K562 (cell line): ENCODE results near the gene BMS1. TPM values are rescaled to one million over a fixed set of nuclear protein-coding genes. Genes with fewer than 3 reads are reported as not detected.
A peak's percentile ranks its signal among the peaks of the same experiment; 100 is the strongest.

Experiments
- ATAC-seq: fragments of 200-7000 bp; cut with Tn5 transposase; 3 replicates; pipeline ENCODE4 v1.9.1; 2020; ENCODE audit warnings: moderate library complexity
- BruUV-seq: library from RNA; stranded (reverse); fragments of 400-500 nt; replicated peaks from 2 replicates; lab custom pipeline; 2021; lab: Mats Ljungman, UMichigan
- CTCF ChIA-PET: fragments of 300-600 bp; formaldehyde crosslinking; extraction: SDS; loops from one replicate; lab custom pipeline; 2021; ENCODE audit warnings: low intra/inter-chr PET ratio; lab: Yijun Ruan, JAX
- POLR2A ChIA-PET: fragments of 300-600, 350-650 bp; sonication (Branson Sonifier 250); formaldehyde crosslinking; extraction: SDS; loops from one replicate; lab custom pipeline; 2021; ENCODE audit warnings: antibody characterized with exemption, inconsistent platforms; lab: Yijun Ruan, JAX
- DNase-seq, 4 experiments: peaks; one replicate each; pipeline versions ENCODE4 v3.0.0 to v3.0.0-alpha.2; 2011 to 2018; ENCODE audit warnings: low spot score in 3 of 4, mixed read lengths in 3 of 4; ENCODE audit errors: extremely low read depth in 1 of 4
- FAIRE-seq: peaks from 2 replicates; lab custom pipeline; 2011; peaks lifted over from hg19 to GRCh38; lab: Jason Lieb, UNC
- H2AFZ ChIP-seq: 2 replicates; pipeline ENCODE4 v1.6.0; 2011; ENCODE audit warnings: low read depth, low read length, control low read depth, inconsistent platforms
- H3K27ac ChIP-seq: fragments of 200-600 bp; 3 replicates; pipeline ENCODE4 v1.8.0; 2011; ENCODE audit warnings: low read depth, mild to moderate bottlenecking, control low read depth, inconsistent platforms, low read length, moderate library complexity, mixed read lengths; ENCODE audit errors: extremely low read depth
- H3K27me3 ChIP-seq, 2 experiments: fragments of 300-600 bp in 1 of 2; 2 replicates in 1 of 2; 3 replicates in 1 of 2; pipeline versions ENCODE4 v1.6.0 to v1.8.0; 2011; ENCODE audit warnings: inconsistent platforms in 2 of 2, low read length in 2 of 2, mild to moderate bottlenecking in 1 of 2, mixed read lengths in 1 of 2, moderate library complexity in 1 of 2; ENCODE audit not compliant: control insufficient read depth in 2 of 2, insufficient read depth in 2 of 2
- H3K36me3 ChIP-seq: fragments of 300-600 bp; 3 replicates; pipeline ENCODE4 v1.8.0; 2011; ENCODE audit warnings: mild to moderate bottlenecking, low read length, inconsistent platforms; ENCODE audit not compliant: control insufficient read depth, insufficient read depth
- H3K4me1 ChIP-seq, 2 experiments: fragments of 200-600 bp in 1 of 2; replicated peaks in 1 of 2; 2 replicates in 1 of 2; 3 replicates in 1 of 2; pipeline versions ENCODE4 v1.5.1 to v1.8.0; 2011; ENCODE audit warnings: inconsistent platforms in 2 of 2, low read length in 2 of 2, mild to moderate bottlenecking in 1 of 2, mixed read lengths in 1 of 2, moderate library complexity in 1 of 2; ENCODE audit not compliant: control insufficient read depth in 2 of 2, insufficient read depth in 2 of 2
- H3K4me2 ChIP-seq: 2 replicates; pipeline ENCODE4 v1.6.1; 2011; ENCODE audit warnings: low read length, control low read depth, inconsistent platforms, mixed read lengths; ENCODE audit not compliant: insufficient read depth
- H3K4me3 ChIP-seq: fragments of 200-600 bp; sonication (generic), shearing (Covaris generic); 2 replicates; pipeline ENCODE4 v1.5.1; 2016; ENCODE audit warnings: control low read depth, inconsistent platforms
- H3K79me2 ChIP-seq: fragments of 200-600 bp; 3 replicates; pipeline ENCODE4 v1.8.0; 2011; ENCODE audit warnings: low read length, inconsistent platforms; ENCODE audit not compliant: control insufficient read depth, insufficient read depth
- H3K9ac ChIP-seq, 2 experiments: 2 replicates each; pipeline versions ENCODE4 v1.6.0 to v1.6.1; 2011; ENCODE audit warnings: low read depth in 2 of 2, low read length in 2 of 2, control low read depth in 1 of 2, inconsistent platforms in 1 of 2, mild to moderate bottlenecking in 1 of 2, mixed read lengths in 1 of 2; ENCODE audit not compliant: insufficient read depth in 1 of 2
- H3K9me1 ChIP-seq: one replicate; pipeline ENCODE4 v1.6.0; 2011; ENCODE audit warnings: inconsistent platforms, mild to moderate bottlenecking, low read length, moderate library complexity; ENCODE audit not compliant: control insufficient read depth, insufficient read depth
- H3K9me3 ChIP-seq: replicated peaks from 2 replicates; pipeline ENCODE4 v1.5.1; 2011; ENCODE audit warnings: low read depth, low read length, inconsistent platforms; ENCODE audit not compliant: control insufficient read depth, insufficient read depth
- H4K20me1 ChIP-seq: replicated peaks from 2 replicates; pipeline ENCODE4 v1.6.1; 2011; ENCODE audit warnings: low read length, inconsistent platforms, mixed read lengths; ENCODE audit not compliant: control insufficient read depth, insufficient read depth
- ATF6 ChIP-seq: sonication (generic); formaldehyde crosslinking; IDR thresholded peaks from 2 replicates; pipeline ENCODE4 v1.4.0; 2020; ENCODE audit warnings: mild to moderate bottlenecking, missing genetic modification reagents
- BRF2 ChIP-seq: IDR thresholded peaks from 3 replicates; pipeline ENCODE4 v1.6.1; 2011; ENCODE audit warnings: borderline replicate concordance, mild to moderate bottlenecking; ENCODE audit not compliant: insufficient read length, insufficient read depth
- GMEB1 ChIP-seq: fragments of 250-450 bp; sonication (Bioruptor Pico); IDR thresholded peaks from 2 replicates; pipeline ENCODE4 v1.4.0; 2020; ENCODE audit warnings: mild to moderate bottlenecking
- HMGN3 ChIP-seq: IDR thresholded peaks from 2 replicates; pipeline ENCODE4 v1.6.1; 2011; ENCODE audit warnings: borderline replicate concordance, low read depth, mild to moderate bottlenecking, mixed read lengths, low read length; ENCODE audit not compliant: insufficient read length; ENCODE audit errors: extremely low read depth
- HNRNPUL1 ChIP-seq: fragments of 200-400 bp; formaldehyde crosslinking; IDR thresholded peaks from 2 replicates; pipeline ENCODE4 v1.6.1; 2017; ENCODE audit warnings: low read length
- KLF13 ChIP-seq: fragments of 450-650 bp; IDR thresholded peaks from 2 replicates; pipeline ENCODE4 v1.6.1; 2016; ENCODE audit warnings: missing genetic modification characterization, low read depth, mild to moderate bottlenecking, missing compliant biosample characterization, moderate library complexity, borderline replicate concordance
- MTA2 ChIP-seq: fragments of 450-650 bp; IDR thresholded peaks from 2 replicates; pipeline ENCODE4 v1.6.1; 2016; ENCODE audit warnings: low read depth
- NBN ChIP-seq: fragments of 450-650 bp; IDR thresholded peaks from 2 replicates; pipeline ENCODE4 v1.6.1; 2016; ENCODE audit warnings: low read depth, mild to moderate bottlenecking
- NR3C1 ChIP-seq: sonication (generic); formaldehyde crosslinking; IDR thresholded peaks from 2 replicates; pipeline ENCODE4 v1.8.1; 2022; ENCODE audit warnings: missing genetic modification reagents
- PHF20 ChIP-seq: fragments of 450-650 bp; IDR thresholded peaks from 2 replicates; pipeline ENCODE4 v1.6.1; 2018; ENCODE audit not compliant: partially characterized antibody
- RAD21 ChIP-seq, 2 experiments: fragments of 250-450 bp in 1 of 2; fragments of 450-650 bp in 1 of 2; sonication (Bioruptor Pico) in 1 of 2; formaldehyde crosslinking in 1 of 2; IDR thresholded peaks in 1 of 2; conservative IDR thresholded peaks in 1 of 2; 2 replicates each; pipeline versions ENCODE4 v1.4.0 to v1.8.0; 2020 to 2022; ENCODE audit warnings: mild to moderate bottlenecking in 2 of 2, moderate library complexity in 1 of 2
- RBM25 ChIP-seq: fragments of 200-400 bp; formaldehyde crosslinking; IDR thresholded peaks from 2 replicates; pipeline ENCODE4 v1.6.1; 2018; ENCODE audit warnings: low read length, low read depth, moderate library complexity; ENCODE audit not compliant: severe bottlenecking
- RHOXF2B ChIP-seq: fragments of 250-450 bp; sonication (Bioruptor Pico); conservative IDR thresholded peaks from 2 replicates; pipeline ENCODE4 v1.5.1; 2021
- SETDB1 ChIP-seq: IDR thresholded peaks from one replicate; pipeline ENCODE4 v1.6.1; 2012; ENCODE audit warnings: low read length, control low read depth, inconsistent platforms
- TAF1 ChIP-seq: IDR thresholded peaks from 2 replicates; pipeline ENCODE4 v1.6.1; 2011; ENCODE audit warnings: mild to moderate bottlenecking, low read length, moderate library complexity; ENCODE audit not compliant: insufficient read depth, control insufficient read depth, severe bottlenecking; ENCODE audit errors: extremely low read depth
- TGIF2 ChIP-seq: sonication (generic); formaldehyde crosslinking; IDR thresholded peaks from 2 replicates; pipeline ENCODE4 v1.8.1; 2022; ENCODE audit warnings: mild to moderate bottlenecking, missing genetic modification reagents, moderate library complexity
- ZNF717 ChIP-seq: fragments of 250-450 bp; sonication (Bioruptor Pico); IDR thresholded peaks from 2 replicates; pipeline ENCODE4 v1.5.0; 2021
- ZNF76 ChIP-seq: fragments of 250-450 bp; sonication (Bioruptor Pico); IDR thresholded peaks from 2 replicates; pipeline ENCODE4 v1.4.0; 2020; ENCODE audit warnings: mild to moderate bottlenecking, moderate library complexity, borderline replicate concordance
- WGBS: fragments of 100-300 bp; shearing (Covaris generic); methylation state at CpG from one replicate; pipeline ENCODE4 v1.1.6; 2016; ENCODE audit warnings: low coverage, mixed read lengths; ENCODE audit not compliant: insufficient coverage; ENCODE audit errors: missing lambda C conversion rate; 5-methylcytosine and 5-hydroxymethylcytosine counted together
- in situ Hi-C: fragments of 300-500 bp; cut with MboI; formaldehyde crosslinking; loops from 4 replicates; pipeline ENCODE4 v1.15.0; 2018; ENCODE audit warnings: inconsistent platforms, mixed read lengths
- intact Hi-C: fragments of 100-400 bp; cut with micrococcal nuclease; formaldehyde crosslinking; loops from 2 replicates; pipeline ENCODE4 v1.14.2; 2022
- polyA plus RNA-seq, 8 experiments: library from polyadenylated mRNA; depleted of rRNA in 4 of 8; stranded (reverse) in 5 of 8; unstranded in 3 of 8; fragments of >200 nt; fragmentation: Nextera tagmentation in 2 of 8; fragmentation: Illumina TruSeq in 1 of 8; extraction: Ambion mirVana in 2 of 8; extraction: Trizol in 1 of 8; gene quantifications; 2 replicates each; pipeline versions ENCODE4 v1.2.1 to v1.2.3, GENCODE V29; 2011 to 2014; ENCODE audit warnings: inconsistent platforms in 1 of 8, missing spikeins in 1 of 8
- total RNA-seq, 7 experiments: library from RNA; depleted of rRNA in 6 of 7; stranded (reverse); fragments of >200 nt in 6 of 7; fragmentation: Illumina TruSeq in 2 of 7; extraction: Trizol in 2 of 7; gene quantifications; 2 replicates each; pipeline versions ENCODE4 v1.2.1 to v1.2.3, GENCODE V29; 2011 to 2021; ENCODE audit warnings: low replicate concordance in 1 of 7

The BMS1 gene
- total and polyA plus RNA-seq, 9 of the 15 experiments (the other 6 are each of a cell fraction or from before 2014, with no cell fraction given) = 11.1 to 46.9 (median 32.7) TPM

- intact Hi-C loops (no loop called here), in situ Hi-C loops (no loop called here)
- no TSS peak for BruUV-seq
- POLR2A ChIA-PET = interaction anchor here (0.8 to 1.8 kb wide), 3 partner anchors 8 to 27 kb away, joined by 3 to 5 read pairs (median 3); partner anchors contain the start of gene BMS1
- no peak overlapping the region for H2AFZ ChIP-seq
- no peak overlapping the region for H3K27ac ChIP-seq
- no peaks in the 10 kb centered on the region for H4K20me1 ChIP-seq
- no peak overlapping the region for H3K9ac ChIP-seq
- H3K4me2 ChIP-seq = no peak overlapping the region
- peak; percentile 37; the same call in 2 of the 3 replicates for ATAC-seq
- no peaks in the 10 kb centered on the region for H3K36me3 ChIP-seq
- no peak overlapping the region for H3K4me3 ChIP-seq
- H3K79me2 ChIP-seq = no peaks in the 10 kb centered on the region
- H3K9me1 ChIP-seq = no peaks in the 10 kb centered on the region
- WGBS = 18% methylated on average over 10 of the region's 10 CpGs
- peaks cover 0 to 19% of the 10 kb centered on the region in 2 experiments; a peak in 1 of 5 replicates for H3K27me3 ChIP-seq
- CTCF ChIA-PET = interaction anchor here (0.6 kb wide), 1 partner anchor 1828 kb away, joined by 3 read pairs; no protein-coding TSS in a partner anchor
- no peak for FAIRE-seq
- peaks cover 0 to 28% of the 10 kb centered on the region in 2 experiments; a peak in 2 of 5 replicates for H3K4me1 ChIP-seq
- peak in 3 of 4 experiments; percentile 27 to 39 (median 30) for DNase-seq
- no peaks in the 10 kb centered on the region for H3K9me3 ChIP-seq
- no peak for TF ChIP-seq TGIF2 (CRISPR knock-in tag)
- no peak for TF ChIP-seq MTA2
- 0 out of 4 replicates have a peak, but pooled peaks of 1 of the 2 experiments have one; percentile 14 for TF ChIP-seq RAD21 (CRISPR knock-in tag; conservative IDR thresholded peaks at IDR 0.05 in 1 of 2, IDR thresholded peaks at IDR 0.05 in 1 of 2)
- no peak for TF ChIP-seq ATF6 (CRISPR knock-in tag)
- no peak for TF ChIP-seq GMEB1 (CRISPR knock-in tag)
- no peak for TF ChIP-seq ZNF76 (CRISPR knock-in tag)
- TF ChIP-seq RBM25 = no peak
- TF ChIP-seq ZNF717 (CRISPR knock-in tag) = no peak
- TF ChIP-seq PHF20 = no peak
- TF ChIP-seq BRF2 = no peak
- no peak for TF ChIP-seq HMGN3
- TF ChIP-seq RHOXF2B (CRISPR knock-in tag) = no peak
- no peak for TF ChIP-seq SETDB1
- no peak for TF ChIP-seq NR3C1 (CRISPR knock-in tag)
- TF ChIP-seq TAF1 = no peak
- no peak for TF ChIP-seq KLF13 (tag)
- no peak for TF ChIP-seq HNRNPUL1
- no peak for TF ChIP-seq NBN
These were observed 27.0 kb upstream of the BMS1 start for GRCh38 chr10:42755556-42756093.
